Measurements from ENCODE around the gene INPP5D. TPM values are rescaled to one million over a fixed set of nuclear protein-coding genes. Genes with fewer than 3 reads are reported as not detected.

INPP5D gene
- total RNA-seq, 1 experiment from 2014 or later = 12.7 TPM

GRCh38 chr2:233116946-233117345, 56.8 kb downstream of the INPP5D start:
- no peak overlapping the region for H2AK5ac ChIP-seq (ENCODE audit: insufficient read length, low read length)
- H4K5ac ChIP-seq (ENCODE audit: insufficient read length, low read depth, low read length) = no peak overlapping the region

More at GRCh38 chr2:233116946-233117345, 56.8 kb downstream of the INPP5D start:
- Histone ChIP-seq H2BK120ac (ENCODE audit: low read depth, low read length, poor library complexity, severe bottlenecking) (no peak overlapping the region), H2BK20ac (ENCODE audit: low read depth, low read length, poor library complexity, severe bottlenecking) (no peak overlapping the region), H2AFZ (ENCODE audit: low read length) (no peak overlapping the region), H3K23me2 (ENCODE audit: insufficient read length, low read depth, low read length, poor library complexity, severe bottlenecking) (peaks cover 2% of the 10 kb centered on the region), H3K23ac (ENCODE audit: insufficient read length, low read depth, low read length) (no peak overlapping the region), H3K79me1 (ENCODE audit: insufficient read depth, low read depth, low read length, poor library complexity, severe bottlenecking) (no peaks in the 10 kb centered on the region), H2BK5ac (ENCODE audit: insufficient read length, low read length) (no peak overlapping the region), H3K14ac (ENCODE audit: insufficient read depth, low read length) (no peak overlapping the region; the same call in 1 of the 2 replicates), H2BK12ac (ENCODE audit: insufficient read length, low read depth, low read length) (no peak overlapping the region), H3K27me3 (ENCODE audit: insufficient read depth, low read length) (no peaks in the 10 kb centered on the region), H3K27ac (ENCODE audit: insufficient read length, low read depth, low read length) (no peak overlapping the region), H2BK15ac (ENCODE audit: low read depth, low read length) (no peak overlapping the region), H3K9me3 (ENCODE audit: control insufficient read depth, low read depth, low read length) (no peaks in the 10 kb centered on the region), H4K91ac (ENCODE audit: insufficient read length, low read depth, low read length) (no peak overlapping the region), H3K4ac (ENCODE audit: low read depth, low read length) (no peak overlapping the region), H3K4me1 (ENCODE audit: insufficient read depth, low read length) (peaks cover 2% of the 10 kb centered on the region; the same call in 1 of the 2 replicates), H3T11ph (ENCODE audit: low read length) (no peak overlapping the region), H3K18ac (ENCODE audit: insufficient read length, low read depth, low read length) (no peak overlapping the region), H3K4me2 (ENCODE audit: insufficient read depth, insufficient read length, low read length) (no peak overlapping the region), H3K9ac (ENCODE audit: extremely low read depth, insufficient read length, low read length) (no peak overlapping the region), H3K79me2 (ENCODE audit: insufficient read depth, low read length) (no peaks in the 10 kb centered on the region), H3K56ac (ENCODE audit: insufficient read length, low read depth, low read length) (no peak overlapping the region), H4K20me1 (ENCODE audit: control insufficient read depth, insufficient read depth, insufficient read length) (no peaks in the 10 kb centered on the region), H4K8ac (replicated peaks; ENCODE audit: insufficient read length, low read depth, low read length) (no peak overlapping the region)
- H3K4me1 Mint-ChIP-seq = peaks cover 25 to 26% of the 10 kb centered on the region in 2 experiments
- DNase-seq = no peak
- no peaks in the 10 kb centered on the region for H3K9me3 Mint-ChIP-seq
- H3K27ac Mint-ChIP-seq = peak overlapping the region in 1 of 3 experiments; percentile 51; a peak in 1 of 7 replicates
- no peaks in the 10 kb centered on the region; a peak in 1 of 7 replicates for H3K36me3 Mint-ChIP-seq (ENCODE audit: insufficient read depth in 1 of 3, low read depth in 3 of 3)
- no peak overlapping the region for H3K4me3 Mint-ChIP-seq
- no CpG with 5 or more reads among the region's 18 CpGs for WGBS (ENCODE audit: extremely low coverage, insufficient read length, low lambda C conversion rate)
- no peak for TF ChIP-seq CTCF (conservative IDR thresholded peaks at IDR 0.05)
- no peaks in the 10 kb centered on the region; the same call in 1 of the 2 replicates for H3K27me3 Mint-ChIP-seq (ENCODE audit: low read depth)
